IMR-90 (cell line): ENCODE results near the gene SPPL3. TPM values are rescaled to one million over a fixed set of nuclear protein-coding genes. Genes with fewer than 3 reads are reported as not detected.

Experiments
- ATAC-seq: fragments of 200-7000 bp; cut with Tn5 transposase; 2 replicates; pipeline ENCODE4 v1.9.1; 2020; ENCODE audit warnings: low read depth, mild to moderate bottlenecking, moderate library complexity
- BruUV-seq: library from RNA; stranded (reverse); fragments of 400-500 nt; replicated peaks from 2 replicates; lab custom pipeline; 2021; lab: Mats Ljungman, UMichigan
- CTCF ChIA-PET: fragments of 300-600 bp; formaldehyde crosslinking; extraction: SDS; loops from one replicate; lab custom pipeline; 2021; ENCODE audit warnings: antibody characterized with exemption; lab: Yijun Ruan, JAX
- POLR2A ChIA-PET: fragments of 300-600 bp; sonication (Branson Sonifier 250); formaldehyde crosslinking; loops from one replicate; lab custom pipeline; 2022; ENCODE audit warnings: antibody characterized with exemption; ENCODE audit not compliant: unreplicated experiment; lab: Charles Lee
- DNase-seq: peaks from one replicate; pipeline ENCODE4 v3.0.0; 2013
- H2AFZ ChIP-seq: replicated peaks from 2 replicates; pipeline ENCODE3; 2013; ENCODE audit warnings: low read length, mild to moderate bottlenecking; ENCODE audit not compliant: poor library complexity
- H2AK5ac ChIP-seq: 2 replicates; pipeline ENCODE4 v1.6.1; 2013; ENCODE audit warnings: low read depth, low read length, inconsistent platforms
- H2AK9ac ChIP-seq: replicated peaks from 2 replicates; pipeline ENCODE3; 2013; ENCODE audit warnings: mild to moderate bottlenecking, low read depth, low read length, moderate library complexity; ENCODE audit not compliant: poor library complexity
- H2BK120ac ChIP-seq: 2 replicates; pipeline ENCODE4 v1.6.1; 2013; ENCODE audit warnings: low read depth, low read length, inconsistent platforms
- H2BK15ac ChIP-seq: 3 replicates; pipeline ENCODE4 v1.6.1; 2013; ENCODE audit warnings: low read depth, low read length, inconsistent platforms
- H2BK20ac ChIP-seq: 2 replicates; pipeline ENCODE4 v1.6.1; 2013; ENCODE audit warnings: low read depth, mild to moderate bottlenecking, inconsistent platforms, low read length, moderate library complexity
- H2BK5ac ChIP-seq: 2 replicates; pipeline ENCODE4 v1.6.1; 2013; ENCODE audit warnings: mild to moderate bottlenecking, low read depth, low read length, inconsistent platforms; ENCODE audit not compliant: poor library complexity, severe bottlenecking
- H3K14ac ChIP-seq: replicated peaks from 2 replicates; pipeline ENCODE4 v1.6.1; 2013; ENCODE audit warnings: low read depth, low read length, inconsistent platforms
- H3K18ac ChIP-seq: 2 replicates; pipeline ENCODE4 v1.6.1; 2013; ENCODE audit warnings: low read depth, low read length, control low read depth
- H3K23ac ChIP-seq: 2 replicates; pipeline ENCODE4 v1.6.1; 2013; ENCODE audit warnings: low read depth, low read length, inconsistent platforms
- H3K27ac ChIP-seq: 2 replicates; pipeline ENCODE4 v1.5.1; 2013; ENCODE audit warnings: mild to moderate bottlenecking, control low read depth, low read length; ENCODE audit not compliant: insufficient read depth
- H3K27me3 ChIP-seq: 2 replicates; pipeline ENCODE4 v1.6.1; 2013; ENCODE audit warnings: low read length; ENCODE audit not compliant: control insufficient read depth, insufficient read depth
- H3K36me3 ChIP-seq: 2 replicates; pipeline ENCODE4 v1.6.1; 2013; ENCODE audit warnings: low read length, mixed read lengths; ENCODE audit not compliant: control insufficient read depth, insufficient read depth
- H3K4ac ChIP-seq: 2 replicates; pipeline ENCODE4 v1.6.1; 2013; ENCODE audit warnings: low read depth, low read length, inconsistent platforms
- H3K4me1 ChIP-seq: 2 replicates; pipeline ENCODE4 v1.6.1; 2013; ENCODE audit warnings: low read length, mixed read lengths; ENCODE audit not compliant: control insufficient read depth, insufficient read depth
- H3K4me2 ChIP-seq: 2 replicates; pipeline ENCODE4 v1.6.1; 2013; ENCODE audit warnings: low read depth, mild to moderate bottlenecking, control low read depth, low read length, moderate library complexity
- H3K4me3 ChIP-seq: 2 replicates; pipeline ENCODE4 v1.5.1; 2013; ENCODE audit warnings: low read depth, mild to moderate bottlenecking, control low read depth, low read length, moderate library complexity; ENCODE audit not compliant: insufficient read depth
- H3K56ac ChIP-seq: 2 replicates; pipeline ENCODE4 v1.6.1; 2013; ENCODE audit warnings: low read length, inconsistent platforms; ENCODE audit not compliant: insufficient read depth; ENCODE audit errors: extremely low read depth
- H3K79me1 ChIP-seq, 2 experiments: 2 replicates each; pipeline ENCODE4 v1.6.1; 2013; ENCODE audit warnings: low read length in 2 of 2, inconsistent platforms in 1 of 2, low read depth in 1 of 2
- H3K9ac ChIP-seq: 2 replicates; pipeline ENCODE4 v1.6.1; 2013; ENCODE audit warnings: low read depth, low read length, control low read depth
- H3K9me1 ChIP-seq: 2 replicates; pipeline ENCODE4 v1.6.1; 2013; ENCODE audit warnings: low read length, inconsistent platforms; ENCODE audit not compliant: insufficient read depth
- H3K9me3 ChIP-seq: 2 replicates; pipeline ENCODE4 v1.6.1; 2013; ENCODE audit warnings: low read length; ENCODE audit not compliant: control insufficient read depth, insufficient read depth
- H4K20me1 ChIP-seq: 2 replicates; pipeline ENCODE4 v1.6.1; 2013; ENCODE audit warnings: low read length, inconsistent platforms; ENCODE audit not compliant: insufficient read depth
- H4K5ac ChIP-seq: 2 replicates; pipeline ENCODE4 v1.6.1; 2013; ENCODE audit warnings: mild to moderate bottlenecking, low read depth, low read length, control low read depth
- H4K8ac ChIP-seq, 2 experiments: 2 replicates each; pipeline ENCODE4 v1.6.1; 2013; ENCODE audit warnings: low read depth in 2 of 2, low read length in 2 of 2, control low read depth in 1 of 2, inconsistent platforms in 1 of 2
- H4K91ac ChIP-seq: 2 replicates; pipeline ENCODE4 v1.6.1; 2013; ENCODE audit warnings: low read depth, low read length, inconsistent platforms; ENCODE audit not compliant: insufficient read depth
- MXI1 ChIP-seq: IDR thresholded peaks from 2 replicates; pipeline ENCODE4 v1.6.1; 2012; ENCODE audit warnings: low read depth, mild to moderate bottlenecking, low read length, moderate library complexity, borderline replicate concordance
- NFE2L2 ChIP-seq: fragments of 150-350 bp; IDR thresholded peaks from 2 replicates; pipeline ENCODE4 v1.6.1; 2016; ENCODE audit warnings: low read depth, mild to moderate bottlenecking, low read length
- WGBS, 2 experiments: methylation state at CpG; one replicate each; pipeline versions ENCODE4 v1.1.5 to v1.1.7; 2013; ENCODE audit warnings: missing lambda C conversion rate in 2 of 2; ENCODE audit not compliant: insufficient read length in 1 of 2; ENCODE audit errors: extremely low coverage in 2 of 2; 5-methylcytosine and 5-hydroxymethylcytosine counted together
- dilution Hi-C: fragments of 300-500 bp; cut with HindIII; formaldehyde crosslinking; loops from one replicate; pipeline ENCODE4 v1.14.3; 2018; ENCODE audit warnings: low sequenced_read_pairs; ENCODE audit not compliant: unreplicated experiment
- in situ Hi-C: fragments of 300-500 bp; cut with MboI; formaldehyde crosslinking; loops from 3 replicates; pipeline ENCODE4 v1.14.3; 2019; ENCODE audit warnings: low sequenced_read_pairs, inconsistent platforms, mixed read lengths
- intact Hi-C: fragments of 100-400 bp; cut with micrococcal nuclease; formaldehyde crosslinking; loops from 2 replicates; pipeline ENCODE4 v1.10.0; 2022
- polyA plus RNA-seq, 3 experiments: library from polyadenylated mRNA; depleted of rRNA; stranded (reverse); fragments of >200 nt; gene quantifications; 2 replicates each; pipeline ENCODE4 v1.2.3, GENCODE V29; 2012; ENCODE audit warnings: low replicate concordance in 1 of 3
- total RNA-seq: library from RNA; depleted of rRNA; stranded (reverse); fragments of >200 nt; gene quantifications from 2 replicates; pipeline ENCODE4 v1.2.3, GENCODE V29; 2012

SPPL3 gene
- total and polyA plus RNA-seq, 2 of the 4 experiments (the other 2 are of a cell fraction), result 1.6 to 18.0 TPM

DNA sequence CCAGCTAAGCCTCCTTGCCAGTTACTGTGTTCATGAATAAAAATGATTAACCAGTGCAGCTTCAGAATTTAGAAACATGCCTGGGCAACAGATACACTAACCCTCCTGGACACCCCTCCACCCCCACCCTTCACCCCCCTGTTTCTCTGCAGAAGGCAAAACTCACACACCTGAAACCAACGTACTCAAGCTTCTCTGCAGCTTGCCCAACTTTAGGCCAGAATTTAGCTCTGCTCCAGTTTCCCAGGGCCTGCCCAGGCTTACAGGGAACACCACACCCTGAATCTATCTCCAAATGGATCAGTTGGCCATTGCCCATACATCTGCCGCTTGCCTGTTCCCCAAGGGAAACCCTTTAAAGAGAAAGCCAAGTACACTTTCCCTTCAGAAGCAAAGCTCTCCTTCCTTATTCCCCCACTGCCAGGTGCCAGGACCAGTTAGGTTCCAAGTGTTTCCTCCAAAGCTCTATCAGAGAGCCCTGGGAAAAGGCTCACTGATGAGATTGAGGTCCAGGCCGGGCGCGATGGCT, 1.8 kb upstream of the SPPL3 start:
- intact Hi-C loops, result loop anchor here (10.0 kb wide), 1 partner anchor 111 kb away; no protein-coding TSS in a partner anchor
- no peak overlapping the region for H2BK15ac ChIP-seq
- no peaks in the 10 kb centered on the region for H3K27me3 ChIP-seq
- no peak overlapping the region for H3K56ac ChIP-seq
- WGBS, 2 experiments, result 100% methylated on average over 3 of the region's 5 CpGs; no CpG with 5 or more reads in 1 of the 2 experiments
- no peak overlapping the region for H3K23ac ChIP-seq
- H3K27ac ChIP-seq, result no peak overlapping the region
- H3K9ac ChIP-seq, result no peak overlapping the region
- no peak overlapping the region for H3K4ac ChIP-seq
- DNase-seq, result no peak
- ATAC-seq, result no peak
- H2BK120ac ChIP-seq, result no peak overlapping the region
- no TSS peak for BruUV-seq
- H4K8ac ChIP-seq, result no peak overlapping the region
- peaks cover 9 to 27% of the 10 kb centered on the region in 2 experiments; a peak in 3 of 4 replicates for H3K79me1 ChIP-seq
- no peak overlapping the region for H2BK20ac ChIP-seq
- in situ Hi-C loops, result no loop called here
- H3K4me3 ChIP-seq, result no peak overlapping the region
- H2AFZ ChIP-seq, result peak overlapping the region; percentile 24
- H3K36me3 ChIP-seq, result no peaks in the 10 kb centered on the region
- H3K4me1 ChIP-seq, result peaks cover 2% of the 10 kb centered on the region; the same call in 1 of the 2 replicates
- H2AK5ac ChIP-seq, result no peak overlapping the region; the same call in 1 of the 2 replicates
- dilution Hi-C loops, result no loop called here
- no peak overlapping the region for H2BK5ac ChIP-seq
- H3K9me3 ChIP-seq, result no peaks in the 10 kb centered on the region
- ChIA-PET CTCF (interaction anchor here (0.6 kb wide), 1 partner anchor 410 kb away, joined by 4 read pairs; no protein-coding TSS in a partner anchor), POLR2A (no interaction called here)
- H4K20me1 ChIP-seq, result peaks cover 20% of the 10 kb centered on the region
- H4K5ac ChIP-seq, result no peak overlapping the region
- H3K14ac ChIP-seq, result no peak overlapping the region
- TF ChIP-seq NFE2L2, result no peak
- TF ChIP-seq MXI1, result no peak
- no peak overlapping the region for H4K91ac ChIP-seq
- H2AK9ac ChIP-seq, result no peak overlapping the region
- H3K18ac ChIP-seq, result no peak overlapping the region
- no peak overlapping the region for H3K4me2 ChIP-seq
- H3K9me1 ChIP-seq, result peaks cover 8% of the 10 kb centered on the region
